NCI-H82 treated with DMSO at 0.1 percent for 48 hours (cell line): ENCODE measurements around the gene SH3TC1.

Experiments
- DNase-seq: peaks from one replicate; lab custom pipeline; 2025; ENCODE audit not compliant: unreplicated experiment; lab: John Stamatoyannopoulos, UW

SH3TC1 gene

GRCh38 chr4:8198906-8199593 lies at the start of gene SH3TC1:
SH3TC1 (plus strand) TSS chr4:8199290; CDS start chr4:8205195, 5,905 bp downstream.
- DNase-seq: no peak

- no peak for DNase-seq
Observed at GRCh38 chr4:8149664-8150063, 49.4 kb upstream of the SH3TC1 start.

DNA sequence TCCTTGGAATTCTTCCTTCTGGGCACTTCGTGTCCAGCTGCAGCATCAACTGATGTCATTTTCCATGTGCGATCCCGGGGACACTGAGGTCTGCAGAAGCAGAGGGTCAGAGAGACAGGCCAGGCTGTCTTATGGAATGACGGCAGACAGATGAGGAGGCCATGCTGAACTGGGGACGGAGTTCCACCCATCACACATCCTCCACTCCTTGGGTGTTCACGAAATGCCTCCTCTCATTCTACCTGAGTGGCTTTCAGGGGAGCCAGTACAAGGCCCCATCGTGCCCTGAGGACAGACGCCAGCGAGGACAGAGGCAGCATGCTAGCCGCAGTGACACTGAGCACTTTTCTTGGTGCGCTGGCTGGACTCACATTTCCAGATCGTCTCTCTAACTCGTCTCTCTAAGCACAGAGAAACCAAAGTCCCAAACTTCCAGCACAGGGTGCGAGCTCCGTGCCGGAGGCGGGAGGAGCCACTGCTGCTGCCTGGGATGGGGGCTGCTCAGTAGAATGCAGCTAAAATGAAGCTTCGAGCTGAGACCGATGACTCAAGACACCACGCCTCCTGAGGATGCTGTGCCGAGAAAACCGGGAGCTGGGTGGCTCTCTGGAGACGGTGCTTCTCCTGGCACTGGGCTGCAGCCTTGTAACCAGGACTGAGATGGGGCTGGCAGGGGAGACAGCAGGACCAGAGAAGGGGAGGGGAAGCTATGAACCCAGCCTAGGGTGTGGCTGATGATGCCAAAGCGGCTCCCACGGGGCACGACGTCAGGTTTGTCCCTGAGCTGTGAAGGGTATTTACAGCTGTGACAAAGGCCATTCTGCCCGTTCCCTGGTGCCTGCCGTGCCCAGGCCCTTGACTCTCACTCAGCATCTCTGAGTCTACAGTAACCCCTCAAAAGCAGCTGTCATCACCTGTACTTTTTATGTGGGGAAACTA lies 48.7 kb upstream of the SH3TC1 start:
- no peak for DNase-seq

DNA sequence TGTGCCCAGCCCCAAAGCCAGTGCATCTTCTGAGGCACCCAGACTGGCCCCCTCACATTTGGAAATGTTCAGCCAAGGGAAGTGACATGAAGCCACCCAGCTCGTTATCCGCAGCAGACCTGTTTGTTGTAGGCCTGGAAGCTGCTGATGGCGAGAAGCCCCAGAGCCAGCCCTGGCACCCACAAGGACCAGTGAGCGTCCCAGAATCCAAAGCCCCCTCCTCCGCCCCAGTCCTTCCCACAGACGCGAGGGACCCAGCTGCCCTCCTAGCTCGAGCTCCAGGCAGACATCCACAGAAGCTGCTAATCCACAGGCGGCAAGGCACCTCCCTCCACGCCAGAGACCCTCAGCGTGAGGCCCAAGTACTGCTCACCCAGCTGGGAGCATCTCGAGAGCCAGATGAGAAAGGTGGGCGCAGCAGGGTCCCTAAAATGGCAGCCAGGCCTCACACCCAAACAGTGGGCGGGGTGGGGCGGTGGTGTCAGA lies 47.9 kb upstream of the SH3TC1 start:
- no peak for DNase-seq

DNA sequence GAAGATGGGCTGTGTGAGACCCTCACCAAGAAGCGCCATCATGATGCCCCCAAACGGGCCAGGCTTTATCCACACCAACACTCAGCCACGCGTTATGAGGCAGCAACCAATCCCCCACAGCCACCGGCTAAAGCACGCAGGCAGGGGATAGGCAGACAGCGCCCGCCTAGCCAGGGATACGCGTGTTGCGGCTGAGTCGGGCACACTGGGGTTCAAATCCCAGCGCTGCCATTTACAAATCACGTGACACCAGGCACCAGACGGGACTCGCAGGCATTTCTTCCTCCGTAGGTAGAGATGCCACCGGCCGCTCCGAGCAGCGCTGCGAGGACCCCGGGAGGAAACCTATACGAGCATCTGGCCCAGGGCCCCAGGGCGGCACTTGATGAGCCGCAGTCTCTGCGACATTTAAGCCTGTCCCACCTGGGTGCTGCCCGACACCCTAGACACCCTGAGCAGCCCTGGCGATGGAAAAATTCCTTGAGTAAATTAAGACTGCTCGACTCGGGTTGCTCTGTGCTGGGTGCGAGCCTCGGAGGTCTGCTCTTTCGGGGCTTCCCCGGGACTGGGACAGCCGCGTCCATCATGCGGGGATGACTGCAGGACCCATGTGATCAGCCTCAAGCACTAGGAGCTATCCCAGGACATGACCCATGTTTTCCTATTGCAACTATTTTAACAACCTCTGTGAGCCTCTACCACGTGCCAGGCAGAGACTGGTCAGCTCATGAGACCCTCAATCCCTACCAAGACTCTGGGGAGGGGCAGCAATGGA lies 46.8 kb upstream of the SH3TC1 start:
- DNase-seq: no peak

DNA sequence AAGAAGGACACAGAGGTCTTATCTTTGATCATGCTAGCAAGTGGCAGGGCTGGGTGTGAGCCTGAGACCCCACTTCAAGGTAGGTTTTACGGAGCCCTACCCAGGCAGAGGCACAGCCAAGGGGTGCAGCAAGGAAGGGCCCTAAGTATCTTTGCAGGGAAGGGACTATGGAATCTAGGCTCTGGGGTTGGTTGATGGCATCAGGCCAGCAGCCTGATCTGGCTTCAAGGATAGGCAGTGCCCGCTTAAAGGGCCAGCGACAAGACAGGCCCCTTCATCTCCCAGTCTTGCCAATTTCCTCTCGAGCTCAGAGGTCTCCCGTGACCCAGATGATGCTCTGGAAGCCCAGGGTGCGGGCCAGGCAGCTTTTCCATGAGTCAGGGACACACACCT lies 46.2 kb upstream of the SH3TC1 start:
- DNase-seq: no peak

DNA sequence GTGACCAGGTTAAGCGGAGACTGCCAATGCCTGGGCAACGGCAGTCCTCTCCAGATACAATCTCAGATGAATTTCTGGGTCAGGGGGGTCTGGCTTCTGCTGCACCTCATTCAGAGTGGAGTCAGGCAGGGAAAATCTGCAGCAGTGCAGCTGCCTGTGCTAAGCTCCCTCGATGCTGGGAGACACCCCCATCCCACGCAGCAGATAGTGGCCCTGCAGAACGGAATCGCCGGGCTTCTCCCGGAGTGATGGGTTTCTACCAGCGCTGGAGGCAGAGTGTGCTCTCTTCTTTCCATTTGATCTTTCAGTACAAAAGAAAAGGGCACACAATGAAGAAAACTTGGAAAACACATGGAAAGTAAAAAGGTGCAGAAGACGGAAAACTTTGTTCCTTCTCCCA lies 45.6 kb upstream of the SH3TC1 start:
- DNase-seq: no peak

DNA sequence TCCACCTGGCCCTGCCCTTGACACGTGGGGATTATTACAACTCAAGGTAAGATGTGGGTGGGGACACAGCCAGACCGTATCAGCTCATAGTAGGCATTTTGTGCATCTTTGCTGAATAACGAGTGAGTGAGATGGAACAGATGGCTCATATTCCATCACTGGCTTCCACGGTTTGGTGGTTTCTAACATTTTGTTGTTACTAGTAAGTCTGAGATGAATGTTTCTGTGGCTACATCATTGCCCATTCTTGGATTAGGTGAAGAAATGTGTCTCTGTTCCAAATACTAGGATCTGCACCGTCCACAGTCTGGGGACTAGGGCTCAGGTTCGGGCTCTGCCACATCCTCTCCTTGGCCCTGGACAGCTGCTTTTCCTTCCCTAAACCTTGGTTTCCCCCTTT lies 44.0 kb upstream of the SH3TC1 start:
- DNase-seq: no peak

DNA sequence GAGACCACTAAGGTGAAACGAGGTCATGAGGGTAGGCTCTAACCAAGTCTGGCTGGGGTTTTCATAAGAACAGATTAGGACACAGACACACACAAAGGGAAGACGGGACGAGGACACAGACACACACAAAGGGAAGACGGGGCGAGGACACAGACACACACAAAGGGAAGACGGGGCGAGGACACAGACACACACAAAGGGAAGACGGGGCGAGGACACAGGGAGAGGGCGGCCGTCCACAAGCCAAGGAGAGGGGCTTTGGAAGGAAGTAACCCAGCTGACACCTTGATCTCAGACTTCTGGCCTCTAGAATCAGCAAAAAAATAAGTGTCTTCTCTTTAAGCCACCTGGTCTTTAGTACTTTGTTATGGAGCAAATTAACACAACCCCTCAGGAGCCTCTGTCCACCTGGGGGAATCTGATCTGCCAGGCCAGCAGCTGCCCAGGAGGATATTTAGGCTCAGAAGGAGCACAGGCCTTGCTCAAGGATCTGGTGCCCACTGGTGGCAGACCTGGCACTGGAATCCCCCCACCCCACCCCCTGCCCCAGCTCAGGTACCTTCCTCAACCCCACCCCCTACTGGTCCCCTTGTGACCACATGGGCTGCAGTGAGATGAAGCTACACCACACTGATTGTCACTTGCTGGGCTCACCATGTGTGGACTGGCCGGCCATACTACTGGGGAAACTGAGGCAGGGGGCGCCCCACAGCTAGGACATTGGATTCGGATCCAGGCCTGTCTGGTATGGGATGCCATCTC lies 43.2 kb upstream of the SH3TC1 start:
- no peak for DNase-seq

GRCh38 chr4:8156617-8157016 lies 42.5 kb upstream of the SH3TC1 start:
- no peak for DNase-seq

- DNase-seq: no peak
Observed at GRCh38 chr4:8157496-8157895, 41.6 kb upstream of the SH3TC1 start.

GRCh38 chr4:8157944-8158709 lies 41.0 kb upstream of the SH3TC1 start:
- no peak for DNase-seq

GRCh38 chr4:8158710-8159536 lies 40.2 kb upstream of the SH3TC1 start, which contains the start of gene ABLIM2:
ABLIM2 (minus strand) TSS chr4:8158813; CDS start chr4:8158689, 124 bp downstream.
- peak; percentile 64 for DNase-seq

DNA sequence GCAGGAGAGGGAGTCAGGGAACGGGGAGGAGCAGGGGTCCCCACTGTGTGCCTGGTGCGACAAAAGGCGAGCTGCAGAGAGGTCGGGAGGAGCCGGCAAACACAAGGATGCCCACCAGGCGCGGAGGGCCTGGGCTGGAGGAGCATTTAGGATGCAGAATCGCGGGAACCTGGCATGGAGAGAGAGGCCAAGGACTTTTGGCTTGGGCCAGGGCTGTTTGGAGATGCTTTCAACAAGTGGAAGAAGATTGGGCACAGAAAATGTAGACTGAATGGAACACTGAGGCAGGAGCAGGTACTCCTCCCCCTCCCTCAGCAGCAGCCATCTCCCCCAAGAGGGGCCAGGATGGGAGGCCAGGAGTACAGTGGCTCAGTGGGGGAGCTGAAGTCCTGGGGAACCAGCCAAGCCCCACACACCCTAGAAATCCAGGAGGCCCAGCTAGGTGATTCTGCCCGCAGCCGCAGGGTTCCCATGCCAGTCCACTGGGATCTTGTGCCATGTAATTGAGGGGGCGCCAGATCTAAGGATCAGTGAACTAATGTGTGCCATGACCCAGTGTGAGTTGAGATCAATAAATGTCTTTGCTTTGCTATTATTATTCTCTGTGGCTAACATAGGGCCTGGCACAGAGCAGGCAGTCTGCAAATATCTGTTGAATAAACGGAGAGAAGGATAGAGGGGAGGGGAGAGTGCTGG lies 39.4 kb upstream of the SH3TC1 start:
- DNase-seq: no peak

DNA sequence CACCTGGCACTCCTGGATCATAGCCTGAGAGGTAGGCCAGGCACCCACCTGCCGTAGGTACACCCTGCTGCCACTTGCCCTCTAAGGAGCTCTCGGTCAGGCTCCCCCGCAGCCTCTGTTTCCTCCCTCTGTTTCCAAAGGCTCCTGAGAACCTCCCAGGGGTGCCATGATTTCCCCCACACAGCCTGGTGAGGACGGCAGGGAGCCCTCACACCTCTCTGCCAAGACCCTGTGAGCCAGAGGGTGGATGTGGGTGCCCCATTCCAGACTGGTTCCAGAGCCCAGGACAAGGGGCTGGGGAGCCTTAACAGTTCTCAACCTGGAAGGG lies 38.9 kb upstream of the SH3TC1 start:
- DNase-seq: no peak

- DNase-seq: no peak
Observed at GRCh38 chr4:8160572-8160971, 38.5 kb upstream of the SH3TC1 start.

DNA sequence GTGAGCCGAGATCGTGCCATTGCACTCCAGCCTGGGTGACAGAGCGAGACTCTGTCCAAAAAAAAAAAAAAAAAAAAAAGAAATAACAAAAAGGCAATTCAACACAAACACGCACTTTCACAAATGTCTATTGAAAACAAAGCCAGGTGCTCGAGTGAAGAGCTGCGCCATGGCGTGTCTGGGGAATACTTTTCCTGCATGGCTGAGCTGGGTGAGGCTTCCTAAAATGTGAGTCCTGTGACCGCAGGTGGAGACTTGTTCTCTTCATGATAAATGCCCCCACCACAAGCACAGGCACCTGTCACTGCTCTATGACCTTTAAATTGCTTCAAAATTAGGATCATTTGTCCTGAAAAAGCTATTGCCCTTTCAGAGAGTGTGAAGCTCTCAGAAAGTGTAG lies 36.5 kb upstream of the SH3TC1 start:
- DNase-seq: no peak

DNA sequence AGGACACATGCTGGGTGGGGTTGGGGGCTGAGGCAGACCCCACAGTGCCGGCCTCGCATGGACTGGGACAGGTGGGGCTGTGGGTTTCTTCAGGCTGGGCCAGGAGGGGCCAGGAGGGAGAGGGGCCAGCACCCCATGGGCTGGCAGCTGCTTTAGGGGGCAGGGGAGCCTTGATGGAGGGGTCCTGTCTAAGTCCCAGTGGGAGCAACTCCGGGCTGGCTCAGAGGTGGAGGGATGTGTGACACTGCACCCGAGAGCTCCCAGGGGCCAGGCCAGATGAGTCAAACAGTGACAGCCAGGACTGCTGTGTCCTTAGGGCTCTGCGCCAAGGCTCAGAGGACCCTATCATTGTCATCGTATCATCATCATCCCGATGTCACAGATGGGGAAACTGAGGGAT lies 36.1 kb upstream of the SH3TC1 start:
- no peak for DNase-seq
